D721Med (cell line): ENCODE measurements around the gene DDN.

ENCODE experiments used
- DNase-seq: peaks from one replicate; pipeline ENCODE4 v3.0.0; 2011; ENCODE audit warnings: low spot score; ENCODE audit not compliant: insufficient read length
- FAIRE-seq: peaks from 2 replicates; lab custom pipeline; 2011; peaks lifted over from hg19 to GRCh38; lab: Jason Lieb, UNC
- TF ChIP-seq, protein P1 (sequence below): IDR thresholded peaks from 2 replicates; pipeline ENCODE4 v1.5.1; 2012; ENCODE audit warnings: mild to moderate bottlenecking, control low read depth; ENCODE audit not compliant: insufficient read depth; ENCODE audit errors: missing control alignments

Gene DDN

DNA sequence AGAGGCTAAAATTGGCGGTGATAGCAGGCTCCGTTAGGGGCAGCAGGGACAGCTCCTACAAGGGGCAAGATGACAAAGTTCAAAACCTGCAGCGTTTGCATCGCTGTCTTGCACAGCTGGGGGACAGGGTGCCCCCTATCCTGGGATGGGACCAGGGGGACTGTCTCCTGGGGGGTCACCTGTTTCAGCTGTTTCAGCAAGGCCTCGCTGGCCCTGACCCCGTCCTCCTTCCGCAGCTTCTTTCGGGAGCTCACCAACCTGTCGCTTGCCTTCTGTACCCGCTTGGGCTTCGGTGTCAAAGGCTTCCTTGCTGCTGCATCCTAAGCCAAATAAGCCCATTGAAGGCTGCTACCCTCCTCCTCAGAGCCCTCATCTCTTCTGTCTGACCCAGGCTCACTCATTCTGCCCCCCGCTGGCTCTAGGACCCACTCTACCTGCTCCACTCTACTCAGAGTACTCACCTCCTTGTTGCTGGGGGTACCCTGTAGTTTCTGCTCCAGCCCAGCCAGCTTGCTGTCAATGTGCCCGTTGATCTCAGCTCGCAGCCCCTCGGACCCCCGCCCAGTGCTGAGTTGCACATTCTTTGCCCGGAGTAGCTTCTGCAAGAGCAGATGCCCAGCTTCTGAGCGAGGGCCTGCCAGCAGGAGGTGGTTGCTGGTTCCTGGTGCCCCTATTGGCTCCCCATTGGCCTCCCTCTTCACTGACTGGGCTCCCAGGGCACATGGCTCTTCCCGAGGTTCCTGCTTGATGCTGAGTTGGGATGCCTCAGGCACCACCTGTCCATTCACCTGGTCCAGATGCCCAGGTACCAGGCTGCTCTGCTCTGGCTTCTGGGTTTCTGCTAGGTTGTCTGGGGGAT, 31.8 kb upstream of the DDN start:
- peak; percentile 14 for DNase-seq
- TF ChIP-seq, protein P1, sequence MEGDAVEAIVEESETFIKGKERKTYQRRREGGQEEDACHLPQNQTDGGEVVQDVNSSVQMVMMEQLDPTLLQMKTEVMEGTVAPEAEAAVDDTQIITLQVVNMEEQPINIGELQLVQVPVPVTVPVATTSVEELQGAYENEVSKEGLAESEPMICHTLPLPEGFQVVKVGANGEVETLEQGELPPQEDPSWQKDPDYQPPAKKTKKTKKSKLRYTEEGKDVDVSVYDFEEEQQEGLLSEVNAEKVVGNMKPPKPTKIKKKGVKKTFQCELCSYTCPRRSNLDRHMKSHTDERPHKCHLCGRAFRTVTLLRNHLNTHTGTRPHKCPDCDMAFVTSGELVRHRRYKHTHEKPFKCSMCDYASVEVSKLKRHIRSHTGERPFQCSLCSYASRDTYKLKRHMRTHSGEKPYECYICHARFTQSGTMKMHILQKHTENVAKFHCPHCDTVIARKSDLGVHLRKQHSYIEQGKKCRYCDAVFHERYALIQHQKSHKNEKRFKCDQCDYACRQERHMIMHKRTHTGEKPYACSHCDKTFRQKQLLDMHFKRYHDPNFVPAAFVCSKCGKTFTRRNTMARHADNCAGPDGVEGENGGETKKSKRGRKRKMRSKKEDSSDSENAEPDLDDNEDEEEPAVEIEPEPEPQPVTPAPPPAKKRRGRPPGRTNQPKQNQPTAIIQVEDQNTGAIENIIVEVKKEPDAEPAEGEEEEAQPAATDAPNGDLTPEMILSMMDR = no peak
- no peak for FAIRE-seq

DNA sequence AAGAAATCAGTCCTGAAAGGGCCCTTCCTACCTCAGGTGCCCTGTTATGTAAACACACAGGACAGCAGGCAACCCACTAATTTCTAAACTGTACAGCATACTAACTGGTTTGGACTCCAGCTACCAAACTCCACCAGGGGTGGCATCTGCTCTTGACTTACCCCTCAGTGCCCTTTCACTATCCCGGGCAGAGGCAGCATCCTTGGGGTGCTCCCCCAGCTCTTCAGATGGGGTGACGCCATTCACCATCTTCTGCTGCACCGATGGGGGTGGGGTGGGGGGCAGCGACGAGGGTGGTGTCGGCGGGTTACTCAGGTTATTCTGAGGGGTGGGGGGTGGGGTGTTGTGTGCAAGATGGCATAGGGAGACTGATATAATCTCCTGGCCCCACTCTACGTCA, 30.9 kb upstream of the DDN start:
- TF ChIP-seq, protein P1 = no peak
- FAIRE-seq (no peak), DNase-seq (peak; percentile 9)

DNA sequence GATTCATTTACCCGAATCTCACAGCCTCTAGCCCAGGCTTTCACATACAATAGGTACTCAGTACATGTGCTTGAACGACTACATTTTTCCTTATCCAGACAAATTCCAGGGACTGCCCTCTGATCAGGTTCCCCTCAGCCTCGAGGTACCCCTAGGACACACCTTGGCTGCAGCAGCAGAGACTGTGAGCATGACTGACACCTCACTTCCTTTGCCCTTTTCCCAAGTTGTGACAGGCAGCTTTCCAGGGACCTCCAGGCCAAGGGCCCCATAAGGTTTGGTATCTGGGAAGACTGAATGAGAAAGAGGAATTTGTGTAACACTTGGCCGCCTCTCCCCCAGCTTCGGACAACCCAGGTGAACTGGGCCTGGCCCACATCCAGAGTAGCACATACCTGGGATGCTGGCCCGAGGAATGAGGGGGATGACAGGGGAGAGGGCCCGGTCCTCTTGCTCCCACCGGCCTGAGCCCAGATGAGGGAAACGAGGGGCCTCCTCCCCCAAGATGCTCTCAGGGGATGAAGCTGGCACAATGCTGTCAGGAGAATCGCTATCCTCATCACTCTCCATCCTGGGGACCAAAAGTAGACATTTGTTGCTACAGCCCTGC, 29.6 kb upstream of the DDN start:
- TF ChIP-seq, protein P1 = no peak
- peak; percentile 3 for DNase-seq
- no peak for FAIRE-seq

DNA sequence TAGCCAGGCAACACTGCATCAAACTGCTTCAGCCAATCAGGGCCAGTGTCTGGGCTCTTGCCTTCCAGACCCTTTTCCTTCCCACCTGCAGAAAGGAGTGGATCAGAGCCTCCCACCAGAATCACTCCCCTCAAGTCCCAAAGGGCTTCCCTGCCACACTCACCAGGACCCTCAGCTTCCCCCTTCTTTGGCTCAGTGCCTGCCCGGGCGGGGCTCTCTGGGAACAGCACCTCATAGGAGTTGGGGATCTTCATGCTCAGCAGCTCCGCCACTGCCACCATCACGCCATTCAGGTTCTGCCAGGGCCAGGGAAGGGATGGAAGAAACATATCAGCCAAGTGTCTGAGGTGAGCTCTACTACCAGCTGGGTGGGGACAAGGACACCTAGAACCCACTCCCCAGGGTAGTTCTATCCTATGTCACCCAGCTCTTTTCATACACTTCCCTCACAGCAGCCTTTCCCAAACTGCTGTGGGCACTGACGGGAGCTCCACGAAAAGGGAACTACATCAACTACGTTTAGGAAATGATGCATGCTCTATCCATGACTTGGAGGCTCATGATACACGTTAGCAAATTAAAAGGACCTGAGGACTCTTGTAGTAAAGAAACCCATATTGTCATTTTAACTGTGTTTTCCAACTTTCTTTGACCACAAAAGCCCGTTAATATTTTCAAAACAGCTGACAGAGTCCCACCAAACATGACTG, 28.8 kb upstream of the DDN start:
- FAIRE-seq (no peak), DNase-seq (peak; percentile 17)
- TF ChIP-seq, protein P1 = no peak

DNA sequence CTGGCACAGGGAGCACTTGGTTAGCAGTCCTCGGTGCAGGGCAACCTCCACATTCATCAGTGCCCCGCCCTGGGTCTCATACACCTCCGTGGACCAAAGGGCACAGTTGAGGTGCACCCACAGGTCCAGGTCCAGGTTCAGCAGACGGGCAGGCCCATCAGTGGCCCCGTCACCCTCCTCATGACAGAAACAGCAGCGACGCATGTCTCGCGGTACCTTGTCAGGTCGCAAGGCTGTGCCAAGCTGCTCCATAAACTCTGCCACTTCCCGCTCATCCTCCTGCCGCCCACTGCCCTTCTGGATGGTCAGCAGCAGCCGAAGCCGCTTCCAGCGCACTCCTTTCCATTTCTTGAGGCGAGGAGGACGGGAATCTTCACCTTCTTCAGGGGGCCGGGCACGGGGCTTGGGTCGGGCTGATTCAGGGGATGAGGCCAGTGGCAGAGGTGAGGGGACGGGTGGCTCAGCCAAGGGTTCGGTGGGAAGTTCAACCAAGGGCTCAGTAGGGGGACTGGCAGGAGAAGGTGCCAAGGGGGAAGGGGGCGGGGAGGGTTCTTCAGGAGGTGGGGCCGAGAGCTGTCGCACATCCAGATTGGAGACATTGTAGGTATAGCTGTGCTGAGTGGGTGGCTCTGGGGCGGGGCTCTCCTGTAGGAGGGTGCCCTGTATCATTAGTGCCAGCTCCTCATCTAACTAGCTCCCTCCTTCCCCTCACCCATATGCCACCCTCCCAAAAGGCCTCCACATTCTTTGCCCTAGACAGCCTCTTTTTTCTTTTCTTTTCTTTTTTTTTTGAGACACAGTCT, 27.7 kb upstream of the DDN start:
- DNase-seq (peak; percentile 12), FAIRE-seq (no peak)
- TF ChIP-seq, protein P1 = no peak

DNA sequence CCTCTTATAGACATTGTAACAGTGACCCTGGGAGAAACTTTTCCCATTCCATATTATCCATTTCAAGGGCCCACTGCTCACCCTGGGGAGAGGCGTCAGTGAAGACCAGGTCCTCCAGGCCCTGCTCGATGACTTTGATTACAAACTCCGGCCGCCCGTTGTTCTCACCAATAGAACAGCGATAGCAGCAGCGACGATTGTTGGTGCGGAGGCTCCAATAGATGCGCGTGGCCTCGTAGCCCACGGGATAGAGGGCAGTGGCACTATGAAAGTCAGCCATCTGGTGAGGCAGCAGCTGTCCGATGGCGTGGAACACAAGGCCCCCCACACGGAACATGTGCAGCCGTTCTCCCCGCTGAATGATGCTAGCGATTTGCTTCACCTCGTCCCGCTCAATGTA, 26.9 kb upstream of the DDN start:
- no peak for FAIRE-seq
- TF ChIP-seq, protein P1 = no peak
- peak; percentile 6 for DNase-seq
